IMR-90 (cell line): Measurements from ENCODE around the gene SRD5A3. TPM values are rescaled to one million over a fixed set of nuclear protein-coding genes. Genes with fewer than 3 reads are reported as not detected.

Experiments
- ATAC-seq: fragments of 200-7000 bp; cut with Tn5 transposase; 2 replicates; pipeline ENCODE4 v1.9.1; 2020; ENCODE audit warnings: low read depth, mild to moderate bottlenecking, moderate library complexity
- BruUV-seq: library from RNA; stranded (reverse); fragments of 400-500 nt; replicated peaks from 2 replicates; lab custom pipeline; 2021; lab: Mats Ljungman, UMichigan
- CTCF ChIA-PET: fragments of 300-600 bp; formaldehyde crosslinking; extraction: SDS; loops from one replicate; lab custom pipeline; 2021; ENCODE audit warnings: antibody characterized with exemption; lab: Yijun Ruan, JAX
- POLR2A ChIA-PET: fragments of 300-600 bp; sonication (Branson Sonifier 250); formaldehyde crosslinking; loops from one replicate; lab custom pipeline; 2022; ENCODE audit warnings: antibody characterized with exemption; ENCODE audit not compliant: unreplicated experiment; lab: Charles Lee
- DNase-seq: peaks from one replicate; pipeline ENCODE4 v3.0.0; 2013
- H2AFZ ChIP-seq: replicated peaks from 2 replicates; pipeline ENCODE3; 2013; ENCODE audit warnings: low read length, mild to moderate bottlenecking; ENCODE audit not compliant: poor library complexity
- H2AK5ac ChIP-seq: 2 replicates; pipeline ENCODE4 v1.6.1; 2013; ENCODE audit warnings: low read depth, low read length, inconsistent platforms
- H2AK9ac ChIP-seq: replicated peaks from 2 replicates; pipeline ENCODE3; 2013; ENCODE audit warnings: mild to moderate bottlenecking, low read depth, low read length, moderate library complexity; ENCODE audit not compliant: poor library complexity
- H2BK120ac ChIP-seq: 2 replicates; pipeline ENCODE4 v1.6.1; 2013; ENCODE audit warnings: low read depth, low read length, inconsistent platforms
- H2BK15ac ChIP-seq: 3 replicates; pipeline ENCODE4 v1.6.1; 2013; ENCODE audit warnings: low read depth, low read length, inconsistent platforms
- H2BK20ac ChIP-seq: 2 replicates; pipeline ENCODE4 v1.6.1; 2013; ENCODE audit warnings: low read depth, mild to moderate bottlenecking, inconsistent platforms, low read length, moderate library complexity
- H2BK5ac ChIP-seq: 2 replicates; pipeline ENCODE4 v1.6.1; 2013; ENCODE audit warnings: mild to moderate bottlenecking, low read depth, low read length, inconsistent platforms; ENCODE audit not compliant: poor library complexity, severe bottlenecking
- H3K14ac ChIP-seq: replicated peaks from 2 replicates; pipeline ENCODE4 v1.6.1; 2013; ENCODE audit warnings: low read depth, low read length, inconsistent platforms
- H3K18ac ChIP-seq: 2 replicates; pipeline ENCODE4 v1.6.1; 2013; ENCODE audit warnings: low read depth, low read length, control low read depth
- H3K23ac ChIP-seq: 2 replicates; pipeline ENCODE4 v1.6.1; 2013; ENCODE audit warnings: low read depth, low read length, inconsistent platforms
- H3K27ac ChIP-seq: 2 replicates; pipeline ENCODE4 v1.5.1; 2013; ENCODE audit warnings: mild to moderate bottlenecking, control low read depth, low read length; ENCODE audit not compliant: insufficient read depth
- H3K27me3 ChIP-seq: 2 replicates; pipeline ENCODE4 v1.6.1; 2013; ENCODE audit warnings: low read length; ENCODE audit not compliant: control insufficient read depth, insufficient read depth
- H3K36me3 ChIP-seq: 2 replicates; pipeline ENCODE4 v1.6.1; 2013; ENCODE audit warnings: low read length, mixed read lengths; ENCODE audit not compliant: control insufficient read depth, insufficient read depth
- H3K4ac ChIP-seq: 2 replicates; pipeline ENCODE4 v1.6.1; 2013; ENCODE audit warnings: low read depth, low read length, inconsistent platforms
- H3K4me1 ChIP-seq: 2 replicates; pipeline ENCODE4 v1.6.1; 2013; ENCODE audit warnings: low read length, mixed read lengths; ENCODE audit not compliant: control insufficient read depth, insufficient read depth
- H3K4me2 ChIP-seq: 2 replicates; pipeline ENCODE4 v1.6.1; 2013; ENCODE audit warnings: low read depth, mild to moderate bottlenecking, control low read depth, low read length, moderate library complexity
- H3K4me3 ChIP-seq: 2 replicates; pipeline ENCODE4 v1.5.1; 2013; ENCODE audit warnings: low read depth, mild to moderate bottlenecking, control low read depth, low read length, moderate library complexity; ENCODE audit not compliant: insufficient read depth
- H3K56ac ChIP-seq: 2 replicates; pipeline ENCODE4 v1.6.1; 2013; ENCODE audit warnings: low read length, inconsistent platforms; ENCODE audit not compliant: insufficient read depth; ENCODE audit errors: extremely low read depth
- H3K79me1 ChIP-seq, 2 experiments: 2 replicates each; pipeline ENCODE4 v1.6.1; 2013; ENCODE audit warnings: low read length in 2 of 2, inconsistent platforms in 1 of 2, low read depth in 1 of 2
- H3K9ac ChIP-seq: 2 replicates; pipeline ENCODE4 v1.6.1; 2013; ENCODE audit warnings: low read depth, low read length, control low read depth
- H3K9me1 ChIP-seq: 2 replicates; pipeline ENCODE4 v1.6.1; 2013; ENCODE audit warnings: low read length, inconsistent platforms; ENCODE audit not compliant: insufficient read depth
- H3K9me3 ChIP-seq: 2 replicates; pipeline ENCODE4 v1.6.1; 2013; ENCODE audit warnings: low read length; ENCODE audit not compliant: control insufficient read depth, insufficient read depth
- H4K20me1 ChIP-seq: 2 replicates; pipeline ENCODE4 v1.6.1; 2013; ENCODE audit warnings: low read length, inconsistent platforms; ENCODE audit not compliant: insufficient read depth
- H4K5ac ChIP-seq: 2 replicates; pipeline ENCODE4 v1.6.1; 2013; ENCODE audit warnings: mild to moderate bottlenecking, low read depth, low read length, control low read depth
- H4K8ac ChIP-seq, 2 experiments: 2 replicates each; pipeline ENCODE4 v1.6.1; 2013; ENCODE audit warnings: low read depth in 2 of 2, low read length in 2 of 2, control low read depth in 1 of 2, inconsistent platforms in 1 of 2
- H4K91ac ChIP-seq: 2 replicates; pipeline ENCODE4 v1.6.1; 2013; ENCODE audit warnings: low read depth, low read length, inconsistent platforms; ENCODE audit not compliant: insufficient read depth
- BHLHE40 ChIP-seq: fragments of 150-350 bp; IDR thresholded peaks from 2 replicates; pipeline ENCODE4 v1.6.1; 2016; ENCODE audit warnings: mild to moderate bottlenecking, low read depth, low read length
- CEBPB ChIP-seq: IDR thresholded peaks from 2 replicates; pipeline ENCODE4 v1.6.1; 2012; ENCODE audit warnings: low read depth, low read length, improper control_type of control experiment
- CHD1 ChIP-seq: IDR thresholded peaks from 2 replicates; pipeline ENCODE4 v1.6.1; 2012; ENCODE audit warnings: low read depth, low read length, improper control_type of control experiment
- FOS ChIP-seq: fragments of 150-350 bp; IDR thresholded peaks from 2 replicates; pipeline ENCODE4 v1.6.1; 2016; ENCODE audit warnings: low read depth, low read length
- MAFK ChIP-seq: IDR thresholded peaks from 2 replicates; pipeline ENCODE4 v1.6.1; 2012; ENCODE audit warnings: low read depth, low read length, improper control_type of control experiment
- MAZ ChIP-seq: IDR thresholded peaks from 2 replicates; pipeline ENCODE4 v1.6.1; 2012; ENCODE audit warnings: low read depth, mild to moderate bottlenecking, low read length, improper control_type of control experiment, moderate library complexity, borderline replicate concordance
- RAD21 ChIP-seq: IDR thresholded peaks from 2 replicates; pipeline ENCODE4 v1.6.1; 2012; ENCODE audit warnings: low read length, improper control_type of control experiment
- RFX5 ChIP-seq: IDR thresholded peaks from 2 replicates; pipeline ENCODE4 v1.8.0; 2012; ENCODE audit warnings: low read depth, mild to moderate bottlenecking, low read length, moderate library complexity
- USF2 ChIP-seq: fragments of 150-350 bp; IDR thresholded peaks from 2 replicates; pipeline ENCODE4 v1.6.1; 2017; ENCODE audit warnings: mild to moderate bottlenecking, antibody characterized with exemption, low read length, low read depth
- WGBS, 2 experiments: methylation state at CpG; one replicate each; pipeline versions ENCODE4 v1.1.5 to v1.1.7; 2013; ENCODE audit warnings: missing lambda C conversion rate in 2 of 2; ENCODE audit not compliant: insufficient read length in 1 of 2; ENCODE audit errors: extremely low coverage in 2 of 2; 5-methylcytosine and 5-hydroxymethylcytosine counted together
- dilution Hi-C: fragments of 300-500 bp; cut with HindIII; formaldehyde crosslinking; loops from one replicate; pipeline ENCODE4 v1.14.3; 2018; ENCODE audit warnings: low sequenced_read_pairs; ENCODE audit not compliant: unreplicated experiment
- in situ Hi-C: fragments of 300-500 bp; cut with MboI; formaldehyde crosslinking; loops from 3 replicates; pipeline ENCODE4 v1.14.3; 2019; ENCODE audit warnings: low sequenced_read_pairs, inconsistent platforms, mixed read lengths
- intact Hi-C: fragments of 100-400 bp; cut with micrococcal nuclease; formaldehyde crosslinking; loops from 2 replicates; pipeline ENCODE4 v1.10.0; 2022
- polyA plus RNA-seq, 3 experiments: library from polyadenylated mRNA; depleted of rRNA; stranded (reverse); fragments of >200 nt; gene quantifications; 2 replicates each; pipeline ENCODE4 v1.2.3, GENCODE V29; 2012; ENCODE audit warnings: low replicate concordance in 1 of 3
- total RNA-seq: library from RNA; depleted of rRNA; stranded (reverse); fragments of >200 nt; gene quantifications from 2 replicates; pipeline ENCODE4 v1.2.3, GENCODE V29; 2012
- TF ChIP-seq, protein P1 (sequence below): conservative IDR thresholded peaks from 2 replicates; pipeline ENCODE4 v1.5.1; 2012; ENCODE audit warnings: mild to moderate bottlenecking, low read depth, low read length, improper control_type of control experiment

Gene SRD5A3
- total and polyA plus RNA-seq, 2 of the 4 experiments (the other 2 are of a cell fraction), result 5.6 to 6.8 TPM

DNA sequence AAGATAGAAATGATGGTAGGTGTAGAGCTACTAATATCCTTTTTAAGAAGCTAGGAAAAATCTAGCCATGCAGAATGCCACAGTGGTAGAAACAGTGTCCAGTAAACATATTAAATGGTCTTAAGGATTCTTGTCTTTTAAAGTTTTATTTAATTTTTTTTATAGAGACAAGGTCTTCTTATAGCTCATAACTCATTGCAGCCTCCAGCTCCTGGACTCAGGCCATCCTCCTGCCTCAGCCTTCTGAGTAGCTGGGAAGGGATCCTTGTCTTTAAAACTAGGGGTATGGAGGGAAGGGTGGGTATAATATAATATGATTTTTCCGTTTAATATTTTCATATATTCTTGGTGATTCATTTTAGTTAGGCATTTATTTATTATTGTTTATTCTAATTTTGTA, 53.5 kb downstream of the SRD5A3 start:
- Histone ChIP-seq H2AK5ac (no peak overlapping the region), H3K36me3 (peaks cover 12% of the 10 kb centered on the region), H3K4ac (no peak overlapping the region), H2BK5ac (no peak overlapping the region), H4K8ac (no peak overlapping the region), H3K56ac (no peak overlapping the region), H3K14ac (no peak overlapping the region), H3K18ac (no peak overlapping the region), H3K4me1 (peaks cover 2% of the 10 kb centered on the region), H4K20me1 (peaks cover 68% of the 10 kb centered on the region), H3K4me3 (no peak overlapping the region), H4K5ac (no peak overlapping the region), H3K27ac (no peak overlapping the region), H3K79me1 (peaks cover 2 to 18% of the 10 kb centered on the region in 2 experiments; a peak in 2 of 4 replicates), H2BK20ac (no peak overlapping the region), H2AK9ac (no peak overlapping the region), H2BK15ac (no peak overlapping the region), H3K23ac (no peak overlapping the region), H3K9me3 (no peaks in the 10 kb centered on the region), H3K9me1 (peaks cover 3% of the 10 kb centered on the region; the same call in 1 of the 2 replicates), H3K4me2 (peak overlapping the region; percentile 44; the same call in 1 of the 2 replicates), H2BK120ac (no peak overlapping the region), H3K9ac (no peak overlapping the region), H3K27me3 (no peaks in the 10 kb centered on the region), H2AFZ (no peak overlapping the region), H4K91ac (no peak overlapping the region)
- DNase-seq (no peak), ATAC-seq (no peak)
- TF ChIP-seq BHLHE40 (no peak), MAFK (no peak), RFX5 (no peak), FOS (no peak), USF2 (no peak), MAZ (no peak), RAD21 (no peak), CEBPB (no peak), CHD1 (no peak)
- TF ChIP-seq, protein P1, sequence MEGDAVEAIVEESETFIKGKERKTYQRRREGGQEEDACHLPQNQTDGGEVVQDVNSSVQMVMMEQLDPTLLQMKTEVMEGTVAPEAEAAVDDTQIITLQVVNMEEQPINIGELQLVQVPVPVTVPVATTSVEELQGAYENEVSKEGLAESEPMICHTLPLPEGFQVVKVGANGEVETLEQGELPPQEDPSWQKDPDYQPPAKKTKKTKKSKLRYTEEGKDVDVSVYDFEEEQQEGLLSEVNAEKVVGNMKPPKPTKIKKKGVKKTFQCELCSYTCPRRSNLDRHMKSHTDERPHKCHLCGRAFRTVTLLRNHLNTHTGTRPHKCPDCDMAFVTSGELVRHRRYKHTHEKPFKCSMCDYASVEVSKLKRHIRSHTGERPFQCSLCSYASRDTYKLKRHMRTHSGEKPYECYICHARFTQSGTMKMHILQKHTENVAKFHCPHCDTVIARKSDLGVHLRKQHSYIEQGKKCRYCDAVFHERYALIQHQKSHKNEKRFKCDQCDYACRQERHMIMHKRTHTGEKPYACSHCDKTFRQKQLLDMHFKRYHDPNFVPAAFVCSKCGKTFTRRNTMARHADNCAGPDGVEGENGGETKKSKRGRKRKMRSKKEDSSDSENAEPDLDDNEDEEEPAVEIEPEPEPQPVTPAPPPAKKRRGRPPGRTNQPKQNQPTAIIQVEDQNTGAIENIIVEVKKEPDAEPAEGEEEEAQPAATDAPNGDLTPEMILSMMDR, result no peak
- intact Hi-C loops, result no loop called here
- in situ Hi-C loops, result no loop called here
- ChIA-PET POLR2A (interaction anchor here (0.6 kb wide), 1 partner anchor 11 kb away, joined by 3 read pairs; no protein-coding TSS in a partner anchor), CTCF (interaction anchor here (0.5 kb wide), 1 partner anchor 10 kb away, joined by 4 read pairs; no protein-coding TSS in a partner anchor)
- no CpG with 5 or more reads among the region's 1 CpG for WGBS, 2 experiments
- BruUV-seq, result no TSS peak
- dilution Hi-C loops, result no loop called here
